CD4-positive, CD25-positive, alpha-beta regulatory T cell (primary cell): ENCODE results near the gene RNF181. TPM values are rescaled to one million over a fixed set of nuclear protein-coding genes. Genes with fewer than 3 reads are reported as not detected.
"Not testable (repeated sequence)": the region's sequence is repeated elsewhere in the genome, so short reads cannot be mapped to it uniquely, and the experiment has no call there.

ENCODE experiments used
- ATAC-seq, 2 donors: fragments of 150-1000 bp; cut with Tn5 transposase; one replicate each; pipeline ENCODE4 v1.10.0; 2021; ENCODE audit warnings: low read depth in 2 of 2, moderate number of reproducible peaks in 2 of 2, moderate library complexity in 1 of 2
- DNase-seq, 3 donors: peaks; one replicate each; pipeline versions ENCODE4 v3.0.0 to v3.0.0-alpha.2; 2012 to 2022; ENCODE audit warnings: mixed read lengths in 1 of 3
- H3K27ac ChIP-seq: one replicate; pipeline ENCODE4 v1.7.0; 2013; ENCODE audit warnings: mild to moderate bottlenecking, low read length; ENCODE audit not compliant: insufficient read depth, poor library complexity, severe bottlenecking
- H3K27me3 ChIP-seq: one replicate; pipeline ENCODE4 v1.7.0; 2013; ENCODE audit warnings: low read length; ENCODE audit not compliant: control insufficient read depth, insufficient read depth
- H3K36me3 ChIP-seq: one replicate; pipeline ENCODE4 v1.7.0; 2013; ENCODE audit warnings: mild to moderate bottlenecking, low read length, moderate library complexity; ENCODE audit not compliant: control insufficient read depth, insufficient read depth
- H3K4me1 ChIP-seq: 2 replicates; pipeline ENCODE4 v1.7.0; 2013; ENCODE audit warnings: mild to moderate bottlenecking, low read length; ENCODE audit not compliant: insufficient read depth, control insufficient read depth, poor library complexity, severe bottlenecking
- H3K4me3 ChIP-seq: one replicate; pipeline ENCODE4 v1.7.0; 2013; ENCODE audit warnings: low read depth, mild to moderate bottlenecking, low read length, moderate library complexity
- H3K9me3 ChIP-seq, 2 experiments: 1 replicate in 1 of 2; 2 replicates in 1 of 2; pipeline ENCODE4 v1.7.0; 2013; ENCODE audit warnings: low read length in 2 of 2, mild to moderate bottlenecking in 1 of 2, moderate library complexity in 1 of 2; ENCODE audit not compliant: control insufficient read depth in 2 of 2
- H3K27ac Mint-ChIP-seq, 3 donors: one replicate each; pipeline ENCODE4 v1.8.0; 2020 to 2022; ENCODE audit warnings: mild to moderate bottlenecking in 3 of 3, mixed read lengths in 3 of 3, moderate library complexity in 2 of 3
- H3K27me3 Mint-ChIP-seq: one replicate; pipeline ENCODE4 v1.8.0; 2022; ENCODE audit warnings: mild to moderate bottlenecking, mixed read lengths
- H3K36me3 Mint-ChIP-seq: one replicate; pipeline ENCODE4 v1.8.0; 2020; ENCODE audit warnings: mixed read lengths
- H3K4me1 Mint-ChIP-seq, 4 donors: one replicate each; pipeline ENCODE4 v1.8.0; 2020 to 2022; ENCODE audit warnings: mixed read lengths in 4 of 4, mild to moderate bottlenecking in 1 of 4
- H3K4me3 Mint-ChIP-seq, 4 donors: one replicate each; pipeline ENCODE4 v1.8.0; 2020 to 2022; ENCODE audit warnings: mild to moderate bottlenecking in 4 of 4, mixed read lengths in 4 of 4, moderate library complexity in 3 of 4
- H3K9me3 Mint-ChIP-seq, 7 donors: one replicate each; pipeline ENCODE4 v1.8.0; 2020 to 2022; ENCODE audit warnings: mixed read lengths in 7 of 7, mild to moderate bottlenecking in 3 of 7, moderate library complexity in 2 of 7
- polyA plus RNA-seq, 4 donors: library from polyadenylated mRNA; unstranded; fragments of 300-500 nt; fragmentation: Illumina TruSeq; gene quantifications; one replicate each; pipeline ENCODE4 v1.2.3, GENCODE V29; 2021
- total RNA-seq: library from RNA; stranded (reverse); gene quantifications from one replicate; pipeline ENCODE4 v1.2.3, GENCODE V29; 2022

The RNF181 gene
- total and polyA plus RNA-seq, 5 donors from 2014 or later, result 47.0 to 297 (median 240) TPM

- DNase-seq (no peak), ATAC-seq (no peak)
- Histone ChIP-seq H3K27ac (no peak overlapping the region), H3K4me3 (no peak overlapping the region), H3K4me1 (no peaks in the 10 kb centered on the region), H3K36me3 (peaks cover 50% of the 10 kb centered on the region), H3K27me3 (no peaks in the 10 kb centered on the region), H3K9me3 (no peaks in the 10 kb centered on the region)
- Mint-ChIP-seq H3K9me3 (no peaks in the 10 kb centered on the region), H3K4me1 (peaks cover 0 to 8% (median 4%) of the 10 kb centered on the region in 4 donors), H3K4me3 (no peak overlapping the region), H3K36me3 (peaks cover 24% of the 10 kb centered on the region), H3K27ac (no peak overlapping the region), H3K27me3 (no peaks in the 10 kb centered on the region)
These were observed 45.1 kb upstream of the RNF181 start for GRCh38 chr2:85550486-85550885.

GRCh38 chr2:85551698-85552678 lies 43.6 kb upstream of the RNF181 start:
- ATAC-seq (peak; percentile 91 to 95), DNase-seq (peak; percentile 79 to 92 (median 89))
- peak overlapping the region in 2 of 3 donors; percentile 66 to 75 for H3K27ac Mint-ChIP-seq
- no peak overlapping the region for H3K27ac ChIP-seq
- no peaks in the 10 kb centered on the region for H3K4me1 ChIP-seq
- H3K36me3 ChIP-seq, result peaks cover 44% of the 10 kb centered on the region
- H3K4me1 Mint-ChIP-seq, result peaks cover 4 to 8% (median 4%) of the 10 kb centered on the region in 4 donors
- no peaks in the 10 kb centered on the region for H3K27me3 Mint-ChIP-seq
- H3K4me3 ChIP-seq, result no peak overlapping the region
- no peaks in the 10 kb centered on the region for H3K9me3 Mint-ChIP-seq
- no peaks in the 10 kb centered on the region for H3K27me3 ChIP-seq
- peaks cover 30% of the 10 kb centered on the region for H3K36me3 Mint-ChIP-seq
- H3K9me3 ChIP-seq, result no peaks in the 10 kb centered on the region
- H3K4me3 Mint-ChIP-seq, result no peak overlapping the region

DNA sequence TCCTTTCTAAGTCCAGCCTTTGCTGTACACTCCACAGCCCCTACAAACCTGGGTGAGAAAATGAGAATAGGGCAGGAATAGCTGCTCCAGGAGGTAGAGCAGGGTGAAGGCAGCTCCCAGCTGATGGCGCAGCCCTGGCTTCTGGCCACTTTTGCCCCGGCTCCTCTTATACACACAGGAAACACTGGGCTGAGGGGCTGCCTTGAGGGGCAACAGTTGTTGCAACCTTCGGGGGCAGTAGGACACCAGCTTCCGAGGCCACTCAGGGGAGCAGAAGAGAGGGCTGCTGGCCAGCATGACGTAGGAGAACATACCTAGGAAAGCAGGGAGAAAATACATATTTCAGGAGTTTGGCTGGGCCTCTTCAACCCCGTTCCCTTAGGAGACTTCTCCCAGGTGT lies 42.4 kb upstream of the RNF181 start:
- Histone ChIP-seq H3K4me1 (no peaks in the 10 kb centered on the region), H3K4me3 (no peak overlapping the region), H3K27ac (no peak overlapping the region), H3K36me3 (peaks cover 47% of the 10 kb centered on the region), H3K9me3 (no peaks in the 10 kb centered on the region), H3K27me3 (no peaks in the 10 kb centered on the region)
- Mint-ChIP-seq H3K4me1 (peaks cover 4 to 12% (median 8%) of the 10 kb centered on the region in 4 donors), H3K27me3 (no peaks in the 10 kb centered on the region), H3K9me3 (no peaks in the 10 kb centered on the region), H3K36me3 (peaks cover 35% of the 10 kb centered on the region), H3K27ac (peak overlapping the region in 1 of 3 donors; percentile 73), H3K4me3 (no peak overlapping the region)
- no peak for DNase-seq
- ATAC-seq, result no peak

GRCh38 chr2:85554980-85555612 lies 40.4 kb upstream of the RNF181 start:
- Histone ChIP-seq H3K27ac (no peak overlapping the region), H3K36me3 (peaks cover 49% of the 10 kb centered on the region), H3K9me3 (no peaks in the 10 kb centered on the region), H3K4me1 (no peaks in the 10 kb centered on the region), H3K4me3 (no peak overlapping the region), H3K27me3 (no peaks in the 10 kb centered on the region)
- Mint-ChIP-seq H3K4me1 (peaks cover 4 to 24% (median 16%) of the 10 kb centered on the region in 4 donors), H3K4me3 (peak overlapping the region in 1 of 4 donors; percentile 36), H3K27me3 (no peaks in the 10 kb centered on the region), H3K9me3 (no peaks in the 10 kb centered on the region), H3K27ac (no peak overlapping the region), H3K36me3 (peaks cover 29% of the 10 kb centered on the region)
- DNase-seq, result no peak
- no peak for ATAC-seq

- Mint-ChIP-seq H3K9me3 (peaks cover 0 to 2% (median 0%) of the 10 kb centered on the region in 7 donors), H3K27ac (no peak overlapping the region), H3K4me3 (no peak overlapping the region)
These were observed 38.4 kb upstream of the RNF181 start for GRCh38 chr2:85557130-85557529.

GRCh38 chr2:85558160-85558559 lies 37.4 kb upstream of the RNF181 start:
- Histone ChIP-seq H3K36me3 (peaks cover 28% of the 10 kb centered on the region), H3K4me1 (peaks cover 16% of the 10 kb centered on the region), H3K4me3 (no peak overlapping the region), H3K27ac (no peak overlapping the region), H3K9me3 (no peaks in the 10 kb centered on the region), H3K27me3 (no peaks in the 10 kb centered on the region)
- Mint-ChIP-seq H3K27ac (peak overlapping the region in 2 of 3 donors; percentile 42 to 68), H3K9me3 (peaks cover 0 to 2% (median 0%) of the 10 kb centered on the region in 7 donors), H3K4me3 (peak overlapping the region in 2 of 4 donors; percentile 21 to 56), H3K36me3 (peaks cover 14% of the 10 kb centered on the region), H3K27me3 (no peaks in the 10 kb centered on the region), H3K4me1 (peaks cover 8 to 40% (median 18%) of the 10 kb centered on the region in 4 donors)
- no peak for ATAC-seq
- no peak for DNase-seq

More at GRCh38 chr2:85557130-85557529, 38.4 kb upstream of the RNF181 start:
- no peaks in the 10 kb centered on the region for H3K27me3 ChIP-seq
- no peak for DNase-seq
- peaks cover 33% of the 10 kb centered on the region for H3K36me3 ChIP-seq
- Mint-ChIP-seq H3K36me3 (peaks cover 19% of the 10 kb centered on the region), H3K4me1 (peaks cover 8 to 38% (median 20%) of the 10 kb centered on the region in 4 donors), H3K27me3 (no peaks in the 10 kb centered on the region)
- no peaks in the 10 kb centered on the region for H3K9me3 ChIP-seq
- no peak for ATAC-seq
- H3K4me1 ChIP-seq, result peaks cover 14% of the 10 kb centered on the region
- no peak overlapping the region for H3K4me3 ChIP-seq
- H3K27ac ChIP-seq, result no peak overlapping the region

DNA sequence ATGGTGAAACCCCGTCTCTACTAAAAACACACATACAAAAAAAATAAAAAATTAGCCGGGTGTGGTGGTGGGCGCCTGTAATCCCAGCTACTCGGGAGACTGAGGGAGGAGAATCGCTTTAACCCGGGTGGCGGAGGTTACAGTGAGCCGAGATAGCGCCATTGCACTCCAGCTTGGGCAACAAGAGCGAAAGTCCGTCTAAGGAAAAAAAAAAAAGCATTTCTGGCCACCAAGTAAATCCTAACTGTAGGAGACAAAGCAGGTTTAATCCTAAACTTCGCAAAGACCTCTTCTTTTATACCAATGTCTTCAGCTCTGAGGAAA lies 35.2 kb upstream of the RNF181 start:
- peaks cover 10% of the 10 kb centered on the region for H3K36me3 Mint-ChIP-seq
- H3K4me3 ChIP-seq, result peak overlapping the region; percentile 82
- ATAC-seq, H3K27me3 ChIP-seq, H3K27me3 Mint-ChIP-seq, H3K9me3 Mint-ChIP-seq, H3K27ac ChIP-seq, H3K9me3 ChIP-seq, DNase-seq: not testable (repeated sequence)
- H3K4me3 Mint-ChIP-seq, result peak overlapping the region; percentile 92 to 98 (median 96)
- peak overlapping the region; percentile 26 to 96 (median 92) for H3K27ac Mint-ChIP-seq
- peaks cover 16% of the 10 kb centered on the region for H3K4me1 ChIP-seq
- peaks cover 8 to 40% (median 18%) of the 10 kb centered on the region in 4 donors for H3K4me1 Mint-ChIP-seq
- peaks cover 16% of the 10 kb centered on the region for H3K36me3 ChIP-seq
